Lower leg skin (tissue), 4 donors: ENCODE data around the gene SLC4A2. TPM values are rescaled to one million over a fixed set of nuclear protein-coding genes. Genes with fewer than 3 reads are reported as not detected.

Experiments
- DNase-seq, 2 donors: peaks; one replicate each; pipeline ENCODE4 v3.0.0-alpha.2; 2019; ENCODE audit warnings: low spot score in 2 of 2
- H3K4me3 ChIP-seq: fragments of 200-600 bp; sonication (generic); 2 replicates; pipeline ENCODE4 v1.5.1; 2017; ENCODE audit warnings: mild to moderate bottlenecking, low read depth; ENCODE audit not compliant: poor library complexity, severe bottlenecking
- POLR2A ChIP-seq, 2 donors: fragments of 450-650 bp; IDR thresholded peaks; one replicate each; pipeline ENCODE4 v1.6.1; 2016 to 2017; ENCODE audit warnings: antibody characterized with exemption in 2 of 2, mild to moderate bottlenecking in 1 of 2, moderate library complexity in 1 of 2
- WGBS, 2 donors: methylation state at CpG; one replicate each; pipeline ENCODE4 v1.1.5; 2018; 5-methylcytosine and 5-hydroxymethylcytosine counted together
- intact Hi-C: fragments of 100-400 bp; cut with DNase I; formaldehyde crosslinking; loops from one replicate; pipeline ENCODE4 v1.15.0; 2023; ENCODE audit warnings: low total_unique reads
- total RNA-seq, 4 donors: library from RNA; depleted of rRNA; stranded (reverse); fragments of >200 nt; gene quantifications; one replicate each; pipeline ENCODE4 v1.1.0, GENCODE V29; 2016
- TF ChIP-seq, protein P1 (sequence below), 3 donors: fragments of 450-650 bp; IDR thresholded peaks; one replicate each; pipeline ENCODE4 v1.5.1; 2016; ENCODE audit warnings: antibody characterized with exemption in 3 of 3, mild to moderate bottlenecking in 3 of 3, moderate library complexity in 2 of 3

The SLC4A2 gene
- total RNA-seq, 4 donors from 2014 or later, result 56.3 to 83.5 (median 67.7) TPM

GRCh38 chr7:151082141-151083070 is 23.0 kb downstream of the SLC4A2 start:
- WGBS, 2 donors, result 45 to 46% methylated on average over 34 to 37 of the region's 42 CpGs
- TF ChIP-seq, protein P1, sequence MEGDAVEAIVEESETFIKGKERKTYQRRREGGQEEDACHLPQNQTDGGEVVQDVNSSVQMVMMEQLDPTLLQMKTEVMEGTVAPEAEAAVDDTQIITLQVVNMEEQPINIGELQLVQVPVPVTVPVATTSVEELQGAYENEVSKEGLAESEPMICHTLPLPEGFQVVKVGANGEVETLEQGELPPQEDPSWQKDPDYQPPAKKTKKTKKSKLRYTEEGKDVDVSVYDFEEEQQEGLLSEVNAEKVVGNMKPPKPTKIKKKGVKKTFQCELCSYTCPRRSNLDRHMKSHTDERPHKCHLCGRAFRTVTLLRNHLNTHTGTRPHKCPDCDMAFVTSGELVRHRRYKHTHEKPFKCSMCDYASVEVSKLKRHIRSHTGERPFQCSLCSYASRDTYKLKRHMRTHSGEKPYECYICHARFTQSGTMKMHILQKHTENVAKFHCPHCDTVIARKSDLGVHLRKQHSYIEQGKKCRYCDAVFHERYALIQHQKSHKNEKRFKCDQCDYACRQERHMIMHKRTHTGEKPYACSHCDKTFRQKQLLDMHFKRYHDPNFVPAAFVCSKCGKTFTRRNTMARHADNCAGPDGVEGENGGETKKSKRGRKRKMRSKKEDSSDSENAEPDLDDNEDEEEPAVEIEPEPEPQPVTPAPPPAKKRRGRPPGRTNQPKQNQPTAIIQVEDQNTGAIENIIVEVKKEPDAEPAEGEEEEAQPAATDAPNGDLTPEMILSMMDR (IDR thresholded peaks at IDR 0.05), result no peak
- TF ChIP-seq POLR2A (IDR thresholded peaks at IDR 0.05), result no peak

DNA sequence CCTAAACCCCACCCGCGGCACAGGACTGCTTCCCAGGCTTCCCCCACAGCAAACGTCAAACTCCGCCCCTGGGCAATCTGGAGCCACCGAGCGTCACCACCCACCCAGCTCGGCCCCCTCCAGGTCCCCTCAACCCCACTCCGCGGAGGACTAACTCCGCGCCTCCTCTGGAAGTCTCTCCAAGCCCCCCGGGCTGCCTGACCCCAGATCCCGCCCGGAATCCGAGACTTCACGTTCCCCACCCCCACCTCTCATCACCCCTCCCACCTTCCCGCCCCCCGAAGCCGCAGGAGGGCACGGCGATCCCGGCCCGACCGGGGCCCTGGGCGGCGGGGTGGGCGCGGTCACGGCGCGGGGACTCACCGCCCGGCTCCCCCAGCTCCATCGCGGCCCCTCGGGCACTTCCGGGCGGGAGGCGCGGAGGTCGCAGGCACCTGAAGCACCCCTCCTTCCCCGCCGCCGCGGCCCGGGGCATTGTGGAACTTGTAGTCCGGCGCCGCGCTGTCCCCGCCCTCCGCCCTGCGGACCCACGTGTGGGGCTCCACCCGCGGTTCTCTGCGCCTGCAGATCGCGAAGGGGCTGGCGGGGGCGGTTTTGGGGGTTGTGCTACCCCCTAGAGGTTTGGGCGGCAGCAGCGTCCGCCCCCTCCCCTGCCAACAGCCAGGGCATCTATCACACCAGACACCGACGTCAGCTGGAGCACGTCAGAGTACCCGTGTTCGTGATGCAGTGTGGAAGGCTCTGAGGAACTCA is 23.9 kb downstream of the SLC4A2 start, which contains the start of gene TMUB1:
Gene TMUB1 (minus strand): TSS at position 423 of the 753 bp plus-strand sequence. CDS start 930 bp downstream, outside the sequence.
- DNase-seq, result peak; percentile 73 to 97
- TF ChIP-seq, protein P1 (IDR thresholded peaks at IDR 0.05), result no peak
- intact Hi-C loops, result no loop called here
- 0 to 1% methylated on average over 35 to 62 of the region's 69 CpGs for WGBS, 2 donors
- peak within 1 kb of the TSS; percentile 85 for H3K4me3 ChIP-seq

More at GRCh38 chr7:151082141-151083070, 23.0 kb downstream of the SLC4A2 start:
- no peak for DNase-seq
- peak overlapping the region; percentile 85 for H3K4me3 ChIP-seq
- intact Hi-C loops, result no loop called here

GRCh38 chr7:151083824-151084160 is 24.4 kb downstream of the SLC4A2 start:
- 31 to 33% methylated on average over 3 of the region's 3 CpGs for WGBS, 2 donors
- DNase-seq, result no peak
- TF ChIP-seq, protein P1 (IDR thresholded peaks at IDR 0.05), result no peak
- no peak for TF ChIP-seq POLR2A (IDR thresholded peaks at IDR 0.05)
- no peak overlapping the region for H3K4me3 ChIP-seq
- intact Hi-C loops, result no loop called here

- intact Hi-C loops, result no loop called here
- DNase-seq, result no peak
- H3K4me3 ChIP-seq, result no peak overlapping the region
- TF ChIP-seq, protein P1 (IDR thresholded peaks at IDR 0.05), result no peak
- no peak for TF ChIP-seq POLR2A (IDR thresholded peaks at IDR 0.05)
- 36 to 42% methylated on average over 5 of the region's 5 CpGs for WGBS, 2 donors
Observed at GRCh38 chr7:151085329-151085690, 25.9 kb downstream of the SLC4A2 start.

GRCh38 chr7:151085691-151086620 is 26.6 kb downstream of the SLC4A2 start, which contains the start of gene AGAP3:
Gene AGAP3 (plus strand): TSS chr7:151086475. CDS start chr7:151086742, 267 bp downstream.
- intact Hi-C loops, result no loop called here
- TF ChIP-seq POLR2A (IDR thresholded peaks at IDR 0.05), result no peak
- TF ChIP-seq, protein P1 (IDR thresholded peaks at IDR 0.05), result no peak
- H3K4me3 ChIP-seq, result peak within 1 kb of the TSS; percentile 62
- WGBS, 2 donors, result 1 to 2% methylated on average over 9 to 23 of the region's 84 CpGs
- peak; percentile 84 to 97 for DNase-seq
